MM.1S (cell line): ENCODE measurements around the gene MZF1.
A peak's percentile ranks its signal among the peaks of the same experiment; 100 is the strongest.

Experiments
- DNase-seq: peaks from one replicate; pipeline ENCODE4 v3.0.0-alpha.2; 2015
- H2AFZ ChIP-seq: fragments of 300-600 bp; sonication (generic); 2 replicates; pipeline ENCODE4 v1.6.0; 2016; ENCODE audit warnings: antibody characterized with exemption, low read length
- H3F3A ChIP-seq: fragments of 300-600 bp; sonication (generic); 2 replicates; pipeline ENCODE4 v1.6.1; 2016; ENCODE audit warnings: mild to moderate bottlenecking, antibody characterized with exemption, low read length, moderate library complexity, mixed read lengths; ENCODE audit not compliant: insufficient read depth
- H3K27ac ChIP-seq: fragments of 300-600 bp; sonication (generic); 2 replicates; pipeline ENCODE4 v1.5.1; 2016; ENCODE audit warnings: mild to moderate bottlenecking, low read length
- H3K27me3 ChIP-seq: fragments of 300-600 bp; sonication (generic); replicated peaks from 2 replicates; pipeline ENCODE4 v1.6.0; 2016; ENCODE audit warnings: low read length; ENCODE audit not compliant: insufficient read depth
- H3K36me3 ChIP-seq: fragments of 300-600 bp; sonication (generic); replicated peaks from 2 replicates; pipeline ENCODE4 v1.6.1; 2016; ENCODE audit warnings: mild to moderate bottlenecking, low read length, mixed read lengths; ENCODE audit not compliant: insufficient read depth
- H3K4me1 ChIP-seq: fragments of 300-600 bp; sonication (generic); 2 replicates; pipeline ENCODE4 v1.6.1; 2016; ENCODE audit warnings: low read length, mixed read lengths
- H3K4me2 ChIP-seq: fragments of 300-600 bp; sonication (generic); 2 replicates; pipeline ENCODE4 v1.6.0; 2016; ENCODE audit warnings: low read depth, low read length
- H3K4me3 ChIP-seq: fragments of 300-600 bp; sonication (generic); 2 replicates; pipeline ENCODE4 v1.5.1; 2016; ENCODE audit warnings: low read length, mixed read lengths
- H3K79me2 ChIP-seq: fragments of 300-600 bp; sonication (generic); 2 replicates; pipeline ENCODE4 v1.6.1; 2016; ENCODE audit warnings: mixed run types, low read length, mixed read lengths
- H3K9ac ChIP-seq: fragments of 300-600 bp; sonication (generic); 2 replicates; pipeline ENCODE4 v1.6.1; 2016; ENCODE audit warnings: low read length, mixed read lengths
- H3K9me2 ChIP-seq: fragments of 300-600 bp; sonication (generic); replicated peaks from 2 replicates; pipeline ENCODE4 v1.6.1; 2016; ENCODE audit warnings: mild to moderate bottlenecking, low read length, mixed read lengths; ENCODE audit not compliant: insufficient read depth
- H3K9me3 ChIP-seq: fragments of 300-600 bp; sonication (generic); replicated peaks from 2 replicates; pipeline ENCODE4 v1.6.1; 2016; ENCODE audit warnings: mild to moderate bottlenecking, low read length, mixed read lengths; ENCODE audit not compliant: insufficient read depth
- H4K20me1 ChIP-seq: fragments of 300-600 bp; sonication (generic); 2 replicates; pipeline ENCODE4 v1.6.1; 2016; ENCODE audit warnings: mild to moderate bottlenecking, low read length, moderate library complexity, mixed read lengths; ENCODE audit not compliant: insufficient read depth
- CTCF ChIP-seq: fragments of 300-600 bp; sonication (generic); IDR thresholded peaks from 2 replicates; pipeline ENCODE4 v1.5.1; 2016; ENCODE audit warnings: antibody characterized with exemption, low read length, mixed read lengths
- EZH2 ChIP-seq: fragments of 300-600 bp; sonication (generic); optimal IDR thresholded peaks from 2 replicates; pipeline ENCODE3; 2017; ENCODE audit warnings: low read depth, mild to moderate bottlenecking, antibody characterized with exemption, low read length, mixed read lengths
- EZH2phosphoT487 ChIP-seq: fragments of 300-600 bp; sonication (generic); IDR thresholded peaks from 2 replicates; pipeline ENCODE4 v1.6.1; 2018; ENCODE audit warnings: antibody characterized with exemption, low read length

Gene MZF1

GRCh38 chr19:58556622-58557220, 16.4 kb downstream of the MZF1 start:
- H3F3A ChIP-seq, result peaks cover 61% of the 10 kb centered on the region
- H3K9me2 ChIP-seq, result no peaks in the 10 kb centered on the region
- peak overlapping the region; percentile 97 for H3K4me3 ChIP-seq
- TF ChIP-seq CTCF (no peak), EZH2phosphoT487 (no peak), EZH2 (no peak)
- peak overlapping the region; percentile 77; the same call in 1 of the 2 replicates for H3K27ac ChIP-seq
- no peaks in the 10 kb centered on the region for H3K27me3 ChIP-seq
- H3K4me2 ChIP-seq, result peak overlapping the region; percentile 84
- no peak overlapping the region for H2AFZ ChIP-seq
- peak overlapping the region; percentile 82; the same call in 1 of the 2 replicates for H3K9ac ChIP-seq
- no peaks in the 10 kb centered on the region for H4K20me1 ChIP-seq
- no peaks in the 10 kb centered on the region for H3K36me3 ChIP-seq
- H3K4me1 ChIP-seq, result peaks cover 26% of the 10 kb centered on the region
- peaks cover 41% of the 10 kb centered on the region for H3K79me2 ChIP-seq
- H3K9me3 ChIP-seq, result no peaks in the 10 kb centered on the region
- no peak for DNase-seq

GRCh38 chr19:58555920-58556621, 17.1 kb downstream of the MZF1 start:
- no peak for DNase-seq
- H3K4me2 ChIP-seq, result peak overlapping the region; percentile 98; the same call in 1 of the 2 replicates
- H3K9me3 ChIP-seq, result no peaks in the 10 kb centered on the region
- H3F3A ChIP-seq, result peaks cover 67% of the 10 kb centered on the region
- no peak overlapping the region for H2AFZ ChIP-seq
- H3K4me3 ChIP-seq, result no peak overlapping the region
- H3K27me3 ChIP-seq, result no peaks in the 10 kb centered on the region
- no peaks in the 10 kb centered on the region for H3K9me2 ChIP-seq
- H3K79me2 ChIP-seq, result peaks cover 41% of the 10 kb centered on the region
- no peaks in the 10 kb centered on the region for H3K36me3 ChIP-seq
- H3K4me1 ChIP-seq, result peaks cover 26% of the 10 kb centered on the region
- H3K27ac ChIP-seq, result no peak overlapping the region; the same call in 1 of the 2 replicates
- TF ChIP-seq EZH2 (no peak), CTCF (no peak), EZH2phosphoT487 (no peak)
- no peak overlapping the region; the same call in 1 of the 2 replicates for H3K9ac ChIP-seq
- H4K20me1 ChIP-seq, result peaks cover 2% of the 10 kb centered on the region; the same call in 1 of the 2 replicates

- H3K9ac ChIP-seq, result peak overlapping the region; percentile 92
- peaks cover 26% of the 10 kb centered on the region for H3K4me1 ChIP-seq
- peak overlapping the region; percentile 88 for H3K27ac ChIP-seq
- peak overlapping the region; percentile 95 for H3K4me3 ChIP-seq
- no peaks in the 10 kb centered on the region for H3K27me3 ChIP-seq
- H3K79me2 ChIP-seq, result peaks cover 45% of the 10 kb centered on the region
- H3K9me3 ChIP-seq, result no peaks in the 10 kb centered on the region
- peak overlapping the region; percentile 98 for H3K4me2 ChIP-seq
- no peaks in the 10 kb centered on the region for H3K9me2 ChIP-seq
- no peaks in the 10 kb centered on the region for H3K36me3 ChIP-seq
- TF ChIP-seq CTCF (no peak), EZH2phosphoT487 (no peak), EZH2 (no peak)
- H4K20me1 ChIP-seq, result peaks cover 8% of the 10 kb centered on the region; the same call in 1 of the 2 replicates
- H2AFZ ChIP-seq, result peak overlapping the region; percentile 81
- peaks cover 69% of the 10 kb centered on the region for H3F3A ChIP-seq
- no peak for DNase-seq
These were observed 17.7 kb downstream of the MZF1 start for GRCh38 chr19:58555369-58555885.
